Right atrium auricular region (tissue), 2 donors: Measurements from ENCODE around the gene CHAT. TPM values are rescaled to one million over a fixed set of nuclear protein-coding genes. Genes with fewer than 3 reads are reported as not detected.

Experiments
- DNase-seq: peaks from one replicate; pipeline ENCODE4 v3.0.0-alpha.2; 2019; ENCODE audit warnings: low spot score
- H3K27ac ChIP-seq, 2 donors: fragments of 200-600 bp; sonication (generic); 1 replicate in 1 of 2; 2 replicates in 1 of 2; pipeline ENCODE4 v1.5.1; 2016 to 2019
- H3K27me3 ChIP-seq, 2 donors: fragments of 200-600 bp; sonication (generic); one replicate each; pipeline versions ENCODE4 v1.5.1 to v1.6.0; 2017 to 2019
- H3K36me3 ChIP-seq: fragments of 200-600 bp; sonication (generic); one replicate; pipeline ENCODE4 v1.5.1; 2016
- H3K4me1 ChIP-seq, 2 donors: fragments of 200-600 bp; sonication (generic); one replicate each; pipeline versions ENCODE4 v1.5.1 to v1.6.0; 2017 to 2019
- H3K4me3 ChIP-seq, 2 donors: fragments of 200-600 bp; sonication (generic); 1 replicate in 1 of 2; 2 replicates in 1 of 2; pipeline ENCODE4 v1.5.1; 2017 to 2019; ENCODE audit warnings: mild to moderate bottlenecking in 1 of 2, moderate library complexity in 1 of 2
- H3K9me3 ChIP-seq, 2 donors: fragments of 200-600 bp; sonication (generic); one replicate each; pipeline ENCODE4 v1.5.1; 2019
- CTCF ChIP-seq, 2 donors: fragments of 200-600 bp; sonication (generic); IDR thresholded peaks; one replicate each; pipeline ENCODE4 v1.5.1; 2019; ENCODE audit warnings: antibody characterized with exemption in 2 of 2
- total RNA-seq, 2 donors: library from RNA; depleted of rRNA; stranded (reverse); fragments of >200 nt; gene quantifications; one replicate each; pipeline ENCODE4 v1.1.0, GENCODE V29; 2016

CHAT gene
- total RNA-seq, 2 donors from 2014 or later, result not detected

- H3K36me3 ChIP-seq, result no peaks in the 10 kb centered on the region
- no peak for DNase-seq
- no peak for TF ChIP-seq CTCF (IDR thresholded peaks at IDR 0.05)
- H3K27ac ChIP-seq, result no peak overlapping the region
- peaks cover 0 to under 1% of the 10 kb centered on the region in 2 donors for H3K4me1 ChIP-seq
- H3K9me3 ChIP-seq, result no peaks in the 10 kb centered on the region
- H3K27me3 ChIP-seq, result peaks cover 0 to 3% of the 10 kb centered on the region in 2 donors
- H3K4me3 ChIP-seq, result no peak overlapping the region
Observed at GRCh38 chr10:49601857-49602256, 12.0 kb upstream of the CHAT start.

- no peak overlapping the region for H3K4me3 ChIP-seq
- DNase-seq, result no peak
Observed at GRCh38 chr10:49602380-49603023, 11.3 kb upstream of the CHAT start.

GRCh38 chr10:49605216-49605938 is 8.5 kb upstream of the CHAT start:
- Histone ChIP-seq H3K4me3 (no peak overlapping the region), H3K9me3 (no peaks in the 10 kb centered on the region), H3K27ac (no peak overlapping the region), H3K27me3 (peaks cover 18 to 21% of the 10 kb centered on the region in 2 donors), H3K36me3 (no peaks in the 10 kb centered on the region), H3K4me1 (peaks cover 0 to 19% of the 10 kb centered on the region in 2 donors)
- TF ChIP-seq CTCF (IDR thresholded peaks at IDR 0.05), result no peak
- DNase-seq, result no peak

More at GRCh38 chr10:49602380-49603023, 11.3 kb upstream of the CHAT start:
- Histone ChIP-seq H3K9me3 (no peaks in the 10 kb centered on the region), H3K27ac (no peak overlapping the region), H3K27me3 (peaks cover 0 to 3% of the 10 kb centered on the region in 2 donors), H3K36me3 (no peaks in the 10 kb centered on the region), H3K4me1 (peaks cover 0 to 6% of the 10 kb centered on the region in 2 donors)
- no peak for TF ChIP-seq CTCF (IDR thresholded peaks at IDR 0.05)

- H3K4me1 ChIP-seq, result peaks cover 0 to 26% of the 10 kb centered on the region in 2 donors
- no peaks in the 10 kb centered on the region for H3K36me3 ChIP-seq
- no peaks in the 10 kb centered on the region for H3K9me3 ChIP-seq
- H3K27ac ChIP-seq, result no peak overlapping the region
- DNase-seq, result no peak
- no peak overlapping the region for H3K4me3 ChIP-seq
- TF ChIP-seq CTCF (IDR thresholded peaks at IDR 0.05), result no peak
- peaks cover 21 to 28% of the 10 kb centered on the region in 2 donors for H3K27me3 ChIP-seq
Observed at GRCh38 chr10:49605939-49606509, 7.8 kb upstream of the CHAT start.

GRCh38 chr10:49606981-49607535 is 6.8 kb upstream of the CHAT start:
- H3K9me3 ChIP-seq, result no peaks in the 10 kb centered on the region
- peaks cover 0 to 36% of the 10 kb centered on the region in 2 donors for H3K4me1 ChIP-seq
- DNase-seq, result no peak

More at GRCh38 chr10:49606981-49607535, 6.8 kb upstream of the CHAT start:
- Histone ChIP-seq H3K27me3 (peaks cover 29 to 34% of the 10 kb centered on the region in 2 donors), H3K4me3 (no peak overlapping the region), H3K36me3 (no peaks in the 10 kb centered on the region), H3K27ac (no peak overlapping the region)
- TF ChIP-seq CTCF (IDR thresholded peaks at IDR 0.05), result no peak
